Superior temporal gyrus (tissue), 1 donor: Measurements from ENCODE around the gene ATAD1.
"Not testable (repeated sequence)": the region's sequence is repeated elsewhere in the genome, so short reads cannot be mapped to it uniquely, and the experiment has no call there.

Experiments used
- DNase-seq: peaks from one replicate; pipeline ENCODE4 v3.0.0-alpha.2; 2016; ENCODE audit errors: extremely low spot score

Gene ATAD1

GRCh38 chr10:87757685-87758084 lies 60.3 kb downstream of the ATAD1 start:
- DNase-seq = no peak

GRCh38 chr10:87753995-87754866 lies 63.8 kb downstream of the ATAD1 start:
- DNase-seq = no peak

GRCh38 chr10:87752566-87752965 lies 65.5 kb downstream of the ATAD1 start:
- no peak for DNase-seq

- DNase-seq = no peak
These were observed 66.8 kb downstream of the ATAD1 start for GRCh38 chr10:87751274-87751673.

- no peak for DNase-seq
These were observed 67.2 kb downstream of the ATAD1 start for GRCh38 chr10:87750817-87751216.

GRCh38 chr10:87750001-87750671 lies 67.9 kb downstream of the ATAD1 start:
- no peak for DNase-seq

GRCh38 chr10:87748244-87748643 lies 69.8 kb downstream of the ATAD1 start:
- not testable (repeated sequence) for DNase-seq

- no peak for DNase-seq
These were observed 71.1 kb downstream of the ATAD1 start for GRCh38 chr10:87746911-87747310.

GRCh38 chr10:87744606-87745005 lies 73.4 kb downstream of the ATAD1 start:
- DNase-seq = no peak

GRCh38 chr10:87742992-87743610 lies 74.9 kb downstream of the ATAD1 start:
- not testable (repeated sequence) for DNase-seq

- DNase-seq = no peak
These were observed 77.8 kb downstream of the ATAD1 start for GRCh38 chr10:87740254-87740655.

- no peak for DNase-seq
These were observed 78.3 kb downstream of the ATAD1 start for GRCh38 chr10:87739703-87740102.

- not testable (repeated sequence) for DNase-seq
These were observed 79.8 kb downstream of the ATAD1 start for GRCh38 chr10:87738253-87738652.

GRCh38 chr10:87734987-87735827 lies 82.8 kb downstream of the ATAD1 start:
- DNase-seq = peak; percentile 67

GRCh38 chr10:87733081-87733480 lies 84.9 kb downstream of the ATAD1 start:
- no peak for DNase-seq

GRCh38 chr10:87729940-87730339 lies 88.1 kb downstream of the ATAD1 start:
- DNase-seq = no peak

- no peak for DNase-seq
These were observed 93.2 kb downstream of the ATAD1 start for GRCh38 chr10:87724789-87725188.

GRCh38 chr10:87723500-87723899 lies 94.5 kb downstream of the ATAD1 start:
- no peak for DNase-seq

- DNase-seq = no peak
These were observed 95.3 kb downstream of the ATAD1 start for GRCh38 chr10:87722716-87723115.

- DNase-seq = no peak
These were observed 96.2 kb downstream of the ATAD1 start for GRCh38 chr10:87721781-87722180.

- DNase-seq = no peak
These were observed 97.4 kb downstream of the ATAD1 start for GRCh38 chr10:87720665-87721064.

- no peak for DNase-seq
These were observed 101.7 kb downstream of the ATAD1 start for GRCh38 chr10:87716348-87716670.
